Inflammatory macrophage treated with lipopolysaccharide for 1 hour (primary cell): ENCODE measurements around the gene DNM2.
"Not testable (repeated sequence)": the region's sequence is repeated elsewhere in the genome, so short reads cannot be mapped to it uniquely, and the experiment has no call there.

Source experiments
- DNase-seq, 2 donors: peaks; one replicate each; pipeline ENCODE4 v3.0.0-alpha.2; 2020 to 2022

The DNM2 gene

GRCh38 chr19:10752913-10753704, 35.2 kb downstream of the DNM2 start:
- DNase-seq, result no peak

DNA sequence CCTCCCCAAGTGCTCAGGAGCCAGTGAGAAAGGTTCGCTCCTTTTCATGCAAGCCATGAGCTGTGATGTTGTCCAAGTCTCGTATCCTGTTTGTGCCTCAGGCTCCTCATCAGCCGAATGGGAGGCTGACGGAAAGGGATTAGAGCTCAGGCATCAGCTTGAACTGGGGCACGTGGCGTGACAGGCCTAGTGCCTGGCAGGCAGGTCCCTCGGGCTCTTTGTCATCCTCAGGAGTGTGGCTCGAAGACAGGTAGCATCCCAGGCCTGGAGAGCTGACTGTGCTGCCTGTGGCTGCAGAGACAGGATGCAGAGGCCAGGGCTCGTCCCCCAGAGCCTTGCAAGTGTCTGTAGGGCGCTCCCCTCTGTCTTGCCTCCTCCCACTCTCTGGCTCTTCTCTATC, 38.5 kb downstream of the DNM2 start:
- no peak for DNase-seq

GRCh38 chr19:10756791-10757190, 38.9 kb downstream of the DNM2 start:
- DNase-seq, result no peak

- DNase-seq, result not testable (repeated sequence)
Observed at GRCh38 chr19:10758050-10758449, 40.2 kb downstream of the DNM2 start.

DNA sequence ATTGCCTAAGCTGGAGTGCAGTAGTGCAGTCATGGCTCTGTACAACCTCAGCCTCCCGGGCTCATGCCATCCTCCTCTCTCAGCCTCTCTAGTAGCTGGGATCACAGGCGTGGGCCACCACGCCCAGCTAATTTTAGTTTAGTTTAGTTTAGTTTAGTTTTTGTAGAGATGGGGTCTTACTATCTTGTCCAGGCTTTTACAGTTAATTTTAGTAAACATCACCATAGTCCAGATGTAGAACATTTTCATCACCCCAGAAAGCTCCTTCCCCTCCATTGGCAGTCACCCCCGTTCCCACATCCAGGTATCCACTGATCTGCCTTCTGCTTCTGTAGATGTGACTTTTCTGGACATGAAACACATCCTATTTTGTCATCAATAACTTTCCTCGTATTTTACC, 41.1 kb downstream of the DNM2 start:
- DNase-seq, result no peak

GRCh38 chr19:10760273-10760944, 42.5 kb downstream of the DNM2 start:
- no peak for DNase-seq

- no peak for DNase-seq
Observed at GRCh38 chr19:10761443-10762250, 43.8 kb downstream of the DNM2 start.

DNA sequence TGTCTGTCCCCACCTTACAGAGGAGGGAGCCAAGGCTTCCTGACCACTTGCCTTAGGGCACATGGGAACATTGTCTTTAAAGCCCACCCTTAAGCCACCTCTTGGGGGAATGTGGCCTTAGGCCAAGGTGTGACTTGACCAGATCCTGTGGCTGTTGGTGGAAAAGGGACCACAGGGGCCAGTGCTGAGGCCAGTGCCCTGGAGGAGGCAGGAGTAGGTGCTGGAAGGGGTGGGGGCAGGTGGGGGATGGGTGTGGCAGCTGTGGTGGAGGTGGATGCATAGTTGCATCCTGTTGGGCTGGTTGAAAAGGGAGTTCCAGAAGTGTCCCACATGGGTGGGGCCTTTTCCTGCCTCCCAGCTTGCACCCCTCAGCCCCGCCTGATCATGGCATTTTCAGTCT, 44.8 kb downstream of the DNM2 start:
- DNase-seq, result no peak

GRCh38 chr19:10763411-10763810, 45.5 kb downstream of the DNM2 start:
- no peak for DNase-seq

- DNase-seq, result no peak
Observed at GRCh38 chr19:10763828-10764339, 46.0 kb downstream of the DNM2 start.

DNA sequence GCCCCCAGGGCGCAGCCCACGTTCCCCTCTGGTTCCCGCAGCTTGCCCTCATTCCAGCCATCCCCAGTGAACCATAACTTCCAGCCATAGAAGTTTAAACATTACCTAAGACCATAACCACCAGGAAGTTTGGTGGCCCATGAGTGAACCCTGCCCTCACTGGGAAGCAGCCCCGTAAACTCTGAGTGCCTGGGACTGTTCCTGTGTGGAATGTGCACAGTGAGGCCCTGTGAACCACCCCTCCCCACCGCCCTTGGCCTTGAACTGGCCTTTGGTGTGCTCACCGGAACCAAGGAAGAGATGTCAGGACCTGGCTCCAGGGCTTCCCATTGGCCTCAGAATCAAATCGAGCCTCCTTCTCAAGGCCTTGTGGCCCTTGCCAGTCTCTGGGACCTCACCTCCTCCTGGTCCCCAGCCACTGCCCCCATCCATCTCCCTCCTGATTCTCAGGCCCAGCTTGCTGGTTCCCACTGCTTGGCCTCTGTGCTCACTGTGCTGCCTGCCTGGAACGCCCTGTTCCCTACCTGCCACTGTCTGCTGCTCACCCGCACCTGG, 46.5 kb downstream of the DNM2 start:
- no peak for DNase-seq

DNA sequence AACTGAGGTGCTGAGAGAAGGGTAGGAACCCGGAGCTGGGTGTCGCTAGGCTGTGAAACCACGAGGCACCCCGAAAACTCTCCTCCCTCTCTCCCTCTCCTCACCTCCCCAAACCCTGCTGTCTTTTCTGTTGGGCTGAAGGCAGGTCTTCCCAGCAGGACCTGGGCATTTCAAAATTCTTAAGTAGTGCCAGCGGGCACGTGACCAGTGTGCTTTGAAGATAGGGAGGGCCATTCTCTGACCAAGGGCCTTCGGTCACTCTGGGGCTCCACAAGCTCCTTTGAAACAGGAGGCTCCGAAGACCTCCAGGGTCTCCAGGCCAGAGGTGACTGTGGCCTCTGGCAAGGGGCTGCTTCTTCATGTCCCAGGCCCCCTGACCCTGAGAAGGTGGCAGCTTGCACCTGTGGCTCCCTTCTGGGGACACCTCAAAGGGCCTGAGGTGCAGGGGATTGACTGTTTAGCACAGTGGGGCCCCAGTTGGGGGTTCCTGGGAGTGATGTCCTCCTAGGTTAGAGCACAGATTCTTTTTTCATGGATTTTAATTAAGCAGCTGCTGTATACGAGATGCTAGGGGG, 48.3 kb downstream of the DNM2 start:
- DNase-seq, result no peak

DNA sequence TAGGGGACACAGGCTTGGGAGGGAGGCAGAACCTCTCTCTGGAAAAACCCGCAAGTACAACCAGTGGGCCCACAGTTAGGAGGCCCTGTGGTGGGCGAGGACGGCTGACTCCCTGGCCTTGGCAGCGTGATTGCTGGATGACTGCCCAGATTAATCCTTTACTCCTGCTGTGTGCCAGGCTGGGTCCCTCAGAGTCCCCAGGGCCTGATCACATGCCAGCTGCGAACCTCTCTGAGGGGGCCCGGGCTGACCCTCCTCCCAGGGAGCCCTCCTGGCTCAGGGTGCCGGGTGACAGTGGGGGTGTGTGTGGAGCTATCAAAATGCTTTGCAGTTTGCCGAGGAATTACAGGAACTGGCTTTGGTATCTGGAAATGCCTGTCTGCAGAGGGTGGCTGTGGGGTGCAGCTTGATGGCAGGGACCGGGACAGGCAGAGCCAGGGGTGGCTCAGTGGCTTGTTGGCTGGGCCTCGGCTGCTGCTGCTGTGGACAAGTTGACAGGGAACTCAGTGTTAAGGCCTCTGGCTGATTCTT, 48.9 kb downstream of the DNM2 start:
- no peak for DNase-seq

DNA sequence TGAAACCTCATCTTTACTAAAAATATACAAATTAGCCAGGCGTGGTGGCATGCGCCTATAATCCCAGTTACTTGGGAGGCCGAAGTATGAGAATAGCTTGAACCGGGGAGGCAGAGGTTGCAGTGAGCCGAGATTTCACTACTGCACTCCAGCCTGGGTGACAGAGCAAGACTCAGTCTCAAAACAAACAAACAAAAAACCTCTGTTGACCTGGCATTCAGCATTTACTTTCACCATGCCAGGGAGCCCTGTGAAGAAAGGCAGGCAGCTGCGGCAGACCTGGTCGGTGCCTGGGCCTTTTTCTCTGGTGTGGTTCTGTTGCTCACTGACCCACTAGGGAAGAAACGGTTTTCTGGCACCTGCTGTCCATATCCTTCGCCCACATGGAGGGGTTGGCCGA, 49.8 kb downstream of the DNM2 start:
- no peak for DNase-seq

GRCh38 chr19:10768369-10768768, 50.5 kb downstream of the DNM2 start:
- no peak for DNase-seq

DNA sequence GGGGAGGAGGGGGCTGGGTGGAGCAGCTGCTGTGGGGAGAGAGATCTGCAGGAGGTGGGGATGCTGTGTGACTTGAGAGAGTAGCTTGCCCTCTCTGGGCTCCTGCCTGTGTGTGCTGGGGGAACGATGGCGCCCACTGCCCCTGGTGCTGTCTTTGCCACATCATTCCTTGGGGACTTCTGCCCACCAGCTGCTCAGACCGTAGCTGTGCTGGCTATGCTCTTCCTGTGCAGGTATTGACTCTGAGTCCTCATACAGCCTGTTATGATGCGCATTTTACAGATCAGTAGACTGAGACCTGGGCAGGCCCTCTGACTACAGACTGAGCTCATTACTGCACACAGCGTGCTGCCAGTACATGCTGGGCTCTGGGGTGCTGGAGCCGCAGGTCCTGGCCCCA, 51.1 kb downstream of the DNM2 start:
- no peak for DNase-seq

DNA sequence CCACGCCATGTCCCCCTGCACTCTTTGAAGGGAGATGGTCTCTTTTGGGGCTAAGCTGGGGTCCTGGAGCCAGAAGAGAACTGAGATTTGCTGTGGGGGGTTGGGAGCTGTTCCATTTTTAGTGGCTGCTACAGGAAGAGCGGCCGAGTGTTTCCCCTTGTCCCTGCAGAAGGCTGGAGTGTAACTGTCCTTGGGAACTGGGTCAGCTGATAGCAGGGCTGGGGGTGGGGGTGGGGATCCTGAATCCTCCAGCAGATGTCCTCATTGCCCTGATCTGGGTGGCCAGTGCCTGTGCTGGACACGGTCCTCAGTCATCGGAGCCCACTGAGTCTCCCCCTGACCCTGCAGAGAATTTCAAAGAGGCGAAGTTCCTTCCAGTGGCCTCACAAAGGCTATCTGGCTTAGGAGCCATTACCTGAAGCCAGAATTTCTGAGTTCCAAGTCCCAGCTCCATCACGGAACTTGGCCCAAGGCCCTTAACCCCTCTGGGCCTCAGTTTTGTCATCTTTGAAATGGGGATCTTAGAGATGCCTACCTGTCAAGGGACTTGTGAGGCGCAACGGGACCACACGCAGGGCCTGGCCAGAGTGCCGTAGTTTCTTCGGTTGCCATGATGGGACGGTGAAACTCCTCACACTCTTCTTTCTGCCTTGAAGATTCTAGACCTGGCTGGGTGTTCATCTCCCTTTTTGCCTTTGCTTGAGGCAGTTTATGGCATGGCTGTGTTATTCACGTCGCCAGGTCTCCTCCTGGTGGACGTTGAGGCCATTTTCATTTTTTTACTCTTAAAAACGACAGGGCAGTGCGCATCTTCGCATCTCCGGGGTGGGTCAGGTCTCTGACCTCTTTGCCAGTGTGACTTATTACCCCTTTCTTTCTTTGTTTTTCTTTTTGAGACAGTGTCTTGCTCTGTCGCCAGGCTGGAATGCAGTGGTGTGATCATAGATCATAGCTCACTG, 51.9 kb downstream of the DNM2 start:
- peak; percentile 34 to 47 for DNase-seq

DNA sequence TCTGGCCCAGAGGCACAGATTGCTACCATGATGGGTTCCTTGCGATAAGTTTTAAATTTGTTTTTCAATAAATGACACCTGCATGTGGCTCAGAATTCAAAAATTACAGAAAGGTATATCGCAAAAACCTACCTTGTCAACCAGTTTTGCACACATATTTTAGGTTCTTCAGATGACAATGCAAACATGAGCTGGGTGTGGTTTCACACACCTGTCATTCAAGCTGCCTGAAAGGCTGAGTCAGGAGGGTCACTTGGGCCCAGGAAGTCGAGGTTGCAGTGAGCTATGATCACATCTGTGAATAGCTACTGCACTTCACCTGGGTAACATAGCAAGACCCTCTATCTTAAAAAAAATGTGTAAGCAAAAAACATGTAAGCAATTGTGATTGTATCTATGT, 56.1 kb downstream of the DNM2 start:
- no peak for DNase-seq

- no peak for DNase-seq
Observed at GRCh38 chr19:10774893-10775292, 57.0 kb downstream of the DNM2 start.

- DNase-seq, result peak in 1 of 2 donors; percentile 25
Observed at GRCh38 chr19:10776900-10777650, 59.2 kb downstream of the DNM2 start.

- peak; percentile 92 to 97 for DNase-seq
Observed at GRCh38 chr19:10780368-10780767, 62.5 kb downstream of the DNM2 start.
